ENCODE measurements around the gene LBHD2.
"Not testable (repeated sequence)": the region's sequence is repeated elsewhere in the genome, so short reads cannot be mapped to it uniquely, and the experiment has no call there.

The LBHD2 gene

GRCh38 chr14:103118018-103118662 is 34.1 kb downstream of the LBHD2 start:
- no peak for DNase-seq (ENCODE audit: low read depth in 1 of 2, low spot score in 1 of 2)

- no peak for DNase-seq (ENCODE audit: low read depth in 1 of 2, low spot score in 1 of 2)
These were observed 34.8 kb downstream of the LBHD2 start for GRCh38 chr14:103118663-103119404.

GRCh38 chr14:103119527-103119926 is 35.5 kb downstream of the LBHD2 start:
- DNase-seq (ENCODE audit: low read depth in 1 of 2, low spot score in 1 of 2) = not testable (repeated sequence)

- DNase-seq (ENCODE audit: low read depth in 1 of 2, low spot score in 1 of 2) = no peak
These were observed 37.3 kb downstream of the LBHD2 start for GRCh38 chr14:103121121-103121845.

- DNase-seq (ENCODE audit: low read depth in 1 of 2, low spot score in 1 of 2) = no peak
These were observed 38.0 kb downstream of the LBHD2 start for GRCh38 chr14:103121846-103122584.

- no peak for DNase-seq (ENCODE audit: low read depth in 1 of 2, low spot score in 1 of 2)
These were observed 38.6 kb downstream of the LBHD2 start for GRCh38 chr14:103122585-103122946.

- no peak for DNase-seq (ENCODE audit: low read depth in 1 of 2, low spot score in 1 of 2)
These were observed 39.1 kb downstream of the LBHD2 start, which contains the start of gene TNFAIP2 for GRCh38 chr14:103122947-103123633. Gene TNFAIP2 (plus strand): TSS chr14:103123461. CDS start chr14:103126458, 2,997 bp downstream.

- DNase-seq (ENCODE audit: low read depth in 1 of 2, low spot score in 1 of 2) = no peak
These were observed 39.9 kb downstream of the LBHD2 start for GRCh38 chr14:103123634-103124500.

- no peak for DNase-seq (ENCODE audit: low read depth in 1 of 2, low spot score in 1 of 2)
These were observed 40.5 kb downstream of the LBHD2 start for GRCh38 chr14:103124501-103125001.

GRCh38 chr14:103125098-103126070 is 41.4 kb downstream of the LBHD2 start:
- no peak for DNase-seq (ENCODE audit: low read depth in 1 of 2, low spot score in 1 of 2)

- no peak for DNase-seq (ENCODE audit: low read depth in 1 of 2, low spot score in 1 of 2)
These were observed 42.3 kb downstream of the LBHD2 start for GRCh38 chr14:103126088-103126872.

- no peak for DNase-seq (ENCODE audit: low read depth in 1 of 2, low spot score in 1 of 2)
These were observed 42.9 kb downstream of the LBHD2 start for GRCh38 chr14:103126873-103127304.

GRCh38 chr14:103127356-103127755 is 43.3 kb downstream of the LBHD2 start:
- DNase-seq (ENCODE audit: low read depth in 1 of 2, low spot score in 1 of 2) = no peak

- no peak for DNase-seq (ENCODE audit: low read depth in 1 of 2, low spot score in 1 of 2)
These were observed 44.0 kb downstream of the LBHD2 start for GRCh38 chr14:103127861-103128598.

- no peak for DNase-seq (ENCODE audit: low read depth in 1 of 2, low spot score in 1 of 2)
These were observed 44.8 kb downstream of the LBHD2 start for GRCh38 chr14:103128631-103129300.

- DNase-seq (ENCODE audit: low read depth in 1 of 2, low spot score in 1 of 2) = no peak
These were observed 45.4 kb downstream of the LBHD2 start for GRCh38 chr14:103129301-103130016.
